Panc1 (cell line): ENCODE results near the gene MORC3. TPM values are rescaled to one million over a fixed set of nuclear protein-coding genes. Genes with fewer than 3 reads are reported as not detected.

ENCODE experiments used
- ATAC-seq: fragments of 200-7000 bp; cut with Tn5 transposase; 2 replicates; pipeline ENCODE4 v1.9.1; 2020; ENCODE audit warnings: mild to moderate bottlenecking, moderate library complexity
- BruUV-seq: library from RNA; stranded (reverse); fragments of 400-500 nt; replicated peaks from 2 replicates; lab custom pipeline; 2021; lab: Mats Ljungman, UMichigan
- CTCF ChIA-PET: fragments of 300-600 bp; sonication (Branson Sonifier 250); formaldehyde crosslinking; loops from one replicate; lab custom pipeline; 2022; ENCODE audit warnings: antibody characterized with exemption; lab: Charles Lee
- POLR2A ChIA-PET: fragments of 300-600 bp; sonication (Branson Sonifier 250); formaldehyde crosslinking; loops from one replicate; lab custom pipeline; 2022; ENCODE audit warnings: antibody characterized with exemption; lab: Charles Lee
- DNase-seq: peaks from one replicate; pipeline ENCODE4 v3.0.0-alpha.2; 2010; ENCODE audit warnings: low read depth, low spot score
- H3K27ac ChIP-seq: 2 replicates; pipeline ENCODE4 v1.5.1; 2011; ENCODE audit warnings: mild to moderate bottlenecking, low read length, inconsistent platforms
- H3K27me3 ChIP-seq: fragments of 200-500 bp; sonication (Bioruptor generic); 2 replicates; pipeline ENCODE4 v1.6.0; 2014; ENCODE audit warnings: low read length, inconsistent platforms; ENCODE audit not compliant: control insufficient read depth, insufficient read depth
- H3K36me3 ChIP-seq: fragments of 200-500 bp; sonication (Bioruptor generic); 2 replicates; pipeline ENCODE4 v1.5.1; 2014; ENCODE audit warnings: inconsistent platforms, mild to moderate bottlenecking, low read length, moderate library complexity; ENCODE audit not compliant: control insufficient read depth, insufficient read depth
- H3K4me1 ChIP-seq: 2 replicates; pipeline ENCODE4 v1.5.1; 2011; ENCODE audit warnings: inconsistent platforms, mild to moderate bottlenecking, low read length, moderate library complexity; ENCODE audit not compliant: control insufficient read depth, insufficient read depth
- H3K4me3 ChIP-seq, 2 experiments: 2 replicates each; pipeline ENCODE4 v1.5.1; 2011 to 2012; ENCODE audit warnings: low read depth in 2 of 2, low read length in 2 of 2, mild to moderate bottlenecking in 2 of 2, inconsistent platforms in 1 of 2, moderate library complexity in 1 of 2
- H3K9me3 ChIP-seq: fragments of 200-500 bp; sonication (Bioruptor generic); 2 replicates; pipeline ENCODE4 v1.5.1; 2014; ENCODE audit warnings: low read depth, mild to moderate bottlenecking, inconsistent platforms, low read length, moderate library complexity; ENCODE audit not compliant: control insufficient read depth, insufficient read depth
- CTCF ChIP-seq: fragments of 450-650 bp; IDR thresholded peaks from 2 replicates; pipeline ENCODE4 v1.5.1; 2017; ENCODE audit warnings: mild to moderate bottlenecking
- POLR2AphosphoS5 ChIP-seq: IDR thresholded peaks from 2 replicates; pipeline ENCODE4 v1.6.1; 2012; ENCODE audit warnings: mild to moderate bottlenecking, low read depth, low read length, moderate library complexity
- SIN3A ChIP-seq: IDR thresholded peaks from 2 replicates; pipeline ENCODE4 v1.6.1; 2012; ENCODE audit warnings: low read depth, mild to moderate bottlenecking, low read length, moderate library complexity, borderline replicate concordance; ENCODE audit not compliant: insufficient read depth
- TCF7L2 ChIP-seq: IDR thresholded peaks from 2 replicates; pipeline ENCODE4 v1.6.1; 2011; ENCODE audit warnings: mild to moderate bottlenecking, low read depth, low read length, inconsistent platforms
- in situ Hi-C: cut with HindIII; loops from 2 replicates; pipeline ENCODE4 v1.10.0; 2016; ENCODE audit warnings: low sequenced_read_pairs, low pct_unique_long_range_greater_than_20kb
- intact Hi-C: fragments of 100-400 bp; cut with micrococcal nuclease; formaldehyde crosslinking; loops from one replicate; pipeline ENCODE4 v1.10.0; 2022; ENCODE audit not compliant: unreplicated experiment
- total RNA-seq: library from RNA; stranded (reverse); gene quantifications from one replicate; pipeline ENCODE4 v1.2.1, GENCODE V29; 2021; ENCODE audit not compliant: unreplicated experiment
- TF ChIP-seq, protein P1 (sequence below), 2 experiments: IDR thresholded peaks; 2 replicates each; pipeline ENCODE4 v1.6.1; 2011 to 2012; ENCODE audit warnings: low read depth in 2 of 2, control low read depth in 1 of 2, low read length in 1 of 2, mild to moderate bottlenecking in 1 of 2, moderate library complexity in 1 of 2; ENCODE audit not compliant: insufficient read depth in 1 of 2

MORC3 gene
- total RNA-seq, 1 experiment from 2014 or later = 16.8 TPM

- H3K4me1 ChIP-seq = no peaks in the 10 kb centered on the region; the same call in 1 of the 2 replicates
- CTCF ChIA-PET = interaction anchor here (0.6 kb wide), 1 partner anchor 244 kb away, joined by 3 read pairs; no protein-coding TSS in a partner anchor
These were observed 65.4 kb downstream of the MORC3 start, which contains the start of gene CHAF1B for GRCh38 chr21:36385233-36386030. Gene CHAF1B (plus strand): TSS chr21:36385392. CDS start chr21:36386137, 745 bp downstream.

GRCh38 chr21:36386031-36386642 lies 66.1 kb downstream of the MORC3 start:
- Histone ChIP-seq H3K4me1 (no peaks in the 10 kb centered on the region; the same call in 1 of the 2 replicates), H3K9me3 (no peaks in the 10 kb centered on the region), H3K27me3 (no peaks in the 10 kb centered on the region), H3K27ac (peak overlapping the region; percentile 78), H3K4me3 (peak overlapping the region; percentile 58 to 72), H3K36me3 (no peaks in the 10 kb centered on the region; the same call in 1 of the 2 replicates)
- DNase-seq = no peak
- ATAC-seq = no peak
- in situ Hi-C loops = no loop called here
- TF ChIP-seq TCF7L2 = no peak
- TF ChIP-seq SIN3A = no peak
- no peak for TF ChIP-seq POLR2AphosphoS5
- TF ChIP-seq, protein P1, sequence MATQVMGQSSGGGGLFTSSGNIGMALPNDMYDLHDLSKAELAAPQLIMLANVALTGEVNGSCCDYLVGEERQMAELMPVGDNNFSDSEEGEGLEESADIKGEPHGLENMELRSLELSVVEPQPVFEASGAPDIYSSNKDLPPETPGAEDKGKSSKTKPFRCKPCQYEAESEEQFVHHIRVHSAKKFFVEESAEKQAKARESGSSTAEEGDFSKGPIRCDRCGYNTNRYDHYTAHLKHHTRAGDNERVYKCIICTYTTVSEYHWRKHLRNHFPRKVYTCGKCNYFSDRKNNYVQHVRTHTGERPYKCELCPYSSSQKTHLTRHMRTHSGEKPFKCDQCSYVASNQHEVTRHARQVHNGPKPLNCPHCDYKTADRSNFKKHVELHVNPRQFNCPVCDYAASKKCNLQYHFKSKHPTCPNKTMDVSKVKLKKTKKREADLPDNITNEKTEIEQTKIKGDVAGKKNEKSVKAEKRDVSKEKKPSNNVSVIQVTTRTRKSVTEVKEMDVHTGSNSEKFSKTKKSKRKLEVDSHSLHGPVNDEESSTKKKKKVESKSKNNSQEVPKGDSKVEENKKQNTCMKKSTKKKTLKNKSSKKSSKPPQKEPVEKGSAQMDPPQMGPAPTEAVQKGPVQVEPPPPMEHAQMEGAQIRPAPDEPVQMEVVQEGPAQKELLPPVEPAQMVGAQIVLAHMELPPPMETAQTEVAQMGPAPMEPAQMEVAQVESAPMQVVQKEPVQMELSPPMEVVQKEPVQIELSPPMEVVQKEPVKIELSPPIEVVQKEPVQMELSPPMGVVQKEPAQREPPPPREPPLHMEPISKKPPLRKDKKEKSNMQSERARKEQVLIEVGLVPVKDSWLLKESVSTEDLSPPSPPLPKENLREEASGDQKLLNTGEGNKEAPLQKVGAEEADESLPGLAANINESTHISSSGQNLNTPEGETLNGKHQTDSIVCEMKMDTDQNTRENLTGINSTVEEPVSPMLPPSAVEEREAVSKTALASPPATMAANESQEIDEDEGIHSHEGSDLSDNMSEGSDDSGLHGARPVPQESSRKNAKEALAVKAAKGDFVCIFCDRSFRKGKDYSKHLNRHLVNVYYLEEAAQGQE (IDR thresholded peaks at IDR 0.05; ENCODE audit: insufficient read depth in 1 of 2, low read depth in 2 of 2, low read length in 1 of 2) = no peak
- no peak for TF ChIP-seq CTCF
- intact Hi-C loops = no loop called here
- BruUV-seq = no TSS peak
- ChIA-PET CTCF (interaction anchor here (0.6 kb wide), 1 partner anchor 245 kb away, joined by 3 read pairs; no protein-coding TSS in a partner anchor), POLR2A (no interaction called here)

More at GRCh38 chr21:36385233-36386030, 65.4 kb downstream of the MORC3 start, which contains the start of gene CHAF1B:
- Histone ChIP-seq H3K36me3 (no peaks in the 10 kb centered on the region; the same call in 1 of the 2 replicates), H3K27ac (peak within 1 kb of the TSS; percentile 78), H3K27me3 (no peaks in the 10 kb centered on the region), H3K4me3 (peak within 1 kb of the TSS; percentile 58 to 72), H3K9me3 (no peaks in the 10 kb centered on the region)
- peak; percentile 7 for DNase-seq
- peak; percentile 98 for ATAC-seq
- no TSS peak for BruUV-seq
- intact Hi-C loops (no loop called here), in situ Hi-C loops (no loop called here)
- peak; percentile 61 for TF ChIP-seq POLR2AphosphoS5
- no peak for TF ChIP-seq CTCF
- POLR2A ChIA-PET = no interaction called here
